Islet of Langerhans (tissue), 1 donor: ENCODE measurements around the gene YRDC.

Source experiments
- FAIRE-seq: peaks from one replicate; lab custom pipeline; 2011; peaks lifted over from hg19 to GRCh38; lab: Jason Lieb, UNC

YRDC gene

GRCh38 chr1:37807555-37808368 lies at the start of gene YRDC, which contains the start of gene C1orf122:
Gene YRDC, minus strand, starts transcription at chr1:37808208. Its CDS starts 28 bp downstream, at chr1:37808180.
Gene C1orf122, plus strand, starts transcription at chr1:37807790. Its CDS starts 615 bp downstream, at chr1:37808405.
- no peak for FAIRE-seq

DNA sequence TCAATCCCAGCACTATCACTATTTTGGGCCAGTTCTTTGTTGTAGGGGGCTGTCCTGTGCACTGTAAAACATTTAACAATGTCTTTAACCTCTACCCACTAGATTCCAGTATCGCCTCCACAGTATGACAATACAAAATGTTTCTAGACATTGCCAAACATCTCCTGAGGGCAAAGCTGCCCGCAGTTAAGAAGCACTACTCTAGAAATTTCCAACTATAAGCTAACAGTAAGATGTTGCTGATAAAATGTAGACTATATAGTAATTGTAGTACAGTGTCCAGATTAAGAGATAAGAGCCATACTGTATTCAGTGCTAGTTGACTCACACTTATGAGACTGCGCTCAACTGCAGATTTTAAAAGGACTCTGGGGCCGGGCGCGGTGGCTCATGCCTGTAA lies 46.4 kb upstream of the YRDC start:
- FAIRE-seq: no peak

- no peak for FAIRE-seq
Observed at GRCh38 chr1:37853157-37853556, 45.1 kb upstream of the YRDC start.

- FAIRE-seq: no peak
Observed at GRCh38 chr1:37851782-37852210, 43.8 kb upstream of the YRDC start.

DNA sequence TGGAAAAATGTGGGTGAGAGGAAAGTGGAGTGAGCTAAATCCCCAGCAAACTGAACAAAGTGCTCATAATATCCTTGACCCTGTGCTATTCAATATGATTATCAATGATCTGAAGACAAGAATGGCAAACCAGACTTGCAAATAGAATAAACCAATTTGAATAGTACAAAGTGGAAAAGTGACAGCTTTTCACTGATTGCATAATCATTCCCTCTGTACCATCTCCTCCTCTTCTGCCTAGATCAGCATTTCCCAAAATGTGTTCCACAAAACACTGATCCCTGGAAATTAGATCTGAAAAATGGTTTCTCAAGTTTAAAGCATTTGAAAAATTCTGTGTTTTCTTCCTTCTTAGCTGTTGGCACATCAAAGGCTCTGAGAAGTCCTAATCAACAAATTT lies 43.3 kb upstream of the YRDC start:
- FAIRE-seq: no peak

GRCh38 chr1:37850352-37850955 lies 42.4 kb upstream of the YRDC start:
- FAIRE-seq: no peak

DNA sequence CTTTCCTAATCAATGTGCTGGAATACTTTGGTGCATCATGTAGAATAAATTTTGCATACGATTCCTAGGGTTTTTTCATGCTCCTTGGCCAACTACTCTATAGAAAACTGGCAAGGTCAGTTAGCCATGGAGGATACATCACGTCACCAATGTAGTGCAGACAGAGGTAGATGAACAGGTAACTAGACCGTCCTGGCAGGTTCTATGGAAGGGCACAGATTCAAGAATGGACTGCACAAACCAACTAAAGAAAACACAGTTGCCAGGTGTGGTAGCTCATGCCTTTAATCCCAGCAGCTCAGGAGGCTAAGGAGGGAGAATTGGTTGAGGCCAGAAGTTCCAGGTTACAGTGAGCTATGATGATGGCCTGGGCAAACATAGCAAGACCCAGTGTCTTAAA lies 41.5 kb upstream of the YRDC start:
- FAIRE-seq: no peak

GRCh38 chr1:37846647-37847339 lies 38.8 kb upstream of the YRDC start:
- FAIRE-seq: no peak

DNA sequence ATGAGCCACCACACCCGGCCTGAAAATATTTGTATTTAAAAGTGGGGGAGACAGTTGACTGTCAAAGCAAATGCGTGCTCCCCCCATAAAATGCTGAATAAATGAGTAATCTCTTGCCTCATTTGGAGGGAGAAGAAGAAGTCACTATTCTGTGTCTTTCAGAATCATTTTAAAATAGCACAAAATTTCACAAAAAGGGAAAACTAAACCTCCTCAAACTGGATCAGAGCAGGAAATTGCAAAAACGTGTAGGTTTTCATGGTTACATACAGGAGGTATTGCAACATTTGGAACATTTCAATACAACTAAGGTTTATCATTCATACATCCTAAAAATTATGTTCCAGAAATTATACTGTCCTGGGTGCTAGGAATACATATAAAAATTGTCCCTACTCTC lies 37.8 kb upstream of the YRDC start:
- FAIRE-seq: no peak

DNA sequence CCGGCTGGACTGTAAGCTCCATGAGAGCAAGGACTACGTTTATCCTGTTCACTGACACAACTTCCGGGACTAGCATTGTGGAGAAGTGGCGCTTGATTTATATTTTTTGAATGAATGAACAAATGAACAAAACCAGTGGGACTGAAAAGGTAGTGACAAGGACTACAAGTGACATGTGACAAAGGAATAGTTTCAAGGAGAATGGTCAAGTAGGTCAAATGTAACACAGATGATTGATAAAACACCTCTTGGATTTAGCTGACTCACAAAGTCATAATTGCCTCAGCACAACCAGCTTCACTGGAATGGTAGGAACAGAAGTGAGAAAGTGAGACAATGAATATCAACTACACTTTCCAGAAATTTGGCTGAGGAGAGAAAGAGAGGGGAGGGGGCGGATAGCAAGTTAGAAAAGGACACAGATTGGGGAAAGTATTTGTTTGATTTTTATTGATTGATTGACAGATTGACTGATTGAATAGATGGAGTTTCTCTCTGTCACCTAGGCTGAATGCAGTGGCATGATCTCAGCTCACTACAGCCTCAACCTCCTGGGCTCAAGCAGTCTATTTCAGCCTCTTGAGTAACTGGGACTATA lies 37.1 kb upstream of the YRDC start:
- no peak for FAIRE-seq

DNA sequence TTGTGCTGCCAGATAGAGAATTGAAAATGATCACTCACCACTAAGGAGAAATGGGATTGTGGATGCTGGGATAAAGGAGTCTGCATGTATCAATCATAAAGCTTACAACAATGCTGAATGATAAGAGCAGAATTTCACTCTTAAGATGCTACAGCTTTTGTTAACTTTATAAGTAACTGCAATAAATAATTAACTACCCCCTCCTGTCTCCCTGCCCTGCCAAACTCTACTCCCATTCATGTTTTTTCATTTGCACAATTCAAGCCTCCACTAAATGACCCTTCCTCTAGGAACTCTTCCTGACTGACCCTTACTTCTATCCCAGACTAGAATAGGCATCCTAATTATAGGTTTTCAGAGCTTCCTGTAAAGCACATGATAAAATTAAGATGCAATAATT lies 36.5 kb upstream of the YRDC start:
- FAIRE-seq: no peak

DNA sequence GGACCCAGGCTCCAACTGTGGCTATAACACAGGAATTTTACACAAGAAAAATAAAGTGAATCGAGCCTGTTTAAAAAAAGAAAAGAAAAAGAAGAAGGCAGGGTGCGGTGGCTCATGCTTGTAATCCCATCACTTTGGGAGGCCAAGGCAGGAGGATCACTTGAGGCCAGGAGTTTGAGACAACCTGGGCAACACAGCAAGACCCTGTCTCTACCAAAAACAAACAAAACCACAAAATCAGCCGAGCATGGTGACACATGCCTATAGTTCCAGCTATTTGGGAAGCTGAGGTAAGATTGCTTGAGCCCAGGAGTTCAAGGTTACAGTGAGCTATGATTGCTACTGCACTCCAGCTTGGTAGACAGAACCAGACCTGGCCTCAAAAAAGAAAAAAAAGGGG lies 33.6 kb upstream of the YRDC start:
- FAIRE-seq: no peak

- FAIRE-seq: no peak
Observed at GRCh38 chr1:37840711-37841110, 32.7 kb upstream of the YRDC start.

DNA sequence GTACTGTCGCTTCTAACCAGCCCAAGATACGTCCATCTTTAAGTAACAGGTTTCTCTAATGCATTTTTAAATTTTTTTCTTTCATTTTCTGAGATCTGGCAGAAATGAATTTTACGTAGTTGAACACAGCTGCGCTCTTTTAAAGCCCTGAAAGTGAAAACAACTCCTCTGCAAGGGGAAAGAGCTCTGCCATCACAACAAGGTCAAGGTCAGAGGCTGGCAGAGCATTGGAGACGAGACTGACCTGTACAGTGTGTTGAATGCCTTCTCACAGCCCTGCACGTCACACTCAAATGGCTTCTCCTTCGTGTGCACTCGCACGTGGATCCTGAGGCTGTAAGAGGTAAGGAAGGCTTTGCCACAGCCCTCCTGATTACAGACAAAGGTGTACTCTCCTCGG lies 31.7 kb upstream of the YRDC start:
- FAIRE-seq: no peak

GRCh38 chr1:37836788-37837187 lies 28.8 kb upstream of the YRDC start:
- no peak for FAIRE-seq

DNA sequence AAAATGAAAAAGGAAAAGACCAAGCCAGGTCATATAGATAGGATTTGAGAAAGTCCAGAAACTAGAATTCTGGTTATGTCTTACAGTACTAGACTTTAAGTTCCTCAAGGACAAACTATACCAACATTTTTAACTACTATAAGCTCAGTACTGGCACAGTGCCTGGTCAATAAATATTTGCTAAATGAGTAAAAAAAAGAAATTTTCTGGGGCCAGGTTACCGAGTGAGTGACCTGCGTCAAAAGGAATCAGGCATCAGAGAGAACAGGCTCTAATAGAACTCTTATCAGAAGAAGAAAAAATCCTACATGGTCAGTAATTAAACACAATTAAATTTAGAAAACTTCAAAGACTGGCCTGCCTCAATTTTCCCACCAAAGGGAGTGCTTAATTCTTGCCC lies 23.8 kb upstream of the YRDC start:
- peak; percentile 13 for FAIRE-seq

DNA sequence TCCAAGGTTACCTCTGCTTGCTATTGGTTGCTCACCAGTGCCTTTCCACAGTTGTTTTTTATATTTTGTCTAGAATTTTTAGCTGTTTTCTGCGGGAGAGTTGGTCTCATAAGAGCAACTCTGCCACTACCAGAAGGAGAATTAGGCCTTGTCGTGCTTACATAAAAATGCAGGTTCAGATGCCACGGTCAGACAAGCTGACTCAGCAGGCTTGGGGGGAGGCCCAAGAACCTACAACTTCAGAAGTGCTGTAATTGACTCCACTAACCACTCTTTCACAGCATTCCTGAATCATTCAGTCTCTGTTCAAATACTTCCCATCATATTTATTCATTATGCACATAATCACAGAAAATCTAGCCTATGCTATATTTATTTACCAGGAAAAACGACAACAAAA lies 23.1 kb upstream of the YRDC start:
- no peak for FAIRE-seq

DNA sequence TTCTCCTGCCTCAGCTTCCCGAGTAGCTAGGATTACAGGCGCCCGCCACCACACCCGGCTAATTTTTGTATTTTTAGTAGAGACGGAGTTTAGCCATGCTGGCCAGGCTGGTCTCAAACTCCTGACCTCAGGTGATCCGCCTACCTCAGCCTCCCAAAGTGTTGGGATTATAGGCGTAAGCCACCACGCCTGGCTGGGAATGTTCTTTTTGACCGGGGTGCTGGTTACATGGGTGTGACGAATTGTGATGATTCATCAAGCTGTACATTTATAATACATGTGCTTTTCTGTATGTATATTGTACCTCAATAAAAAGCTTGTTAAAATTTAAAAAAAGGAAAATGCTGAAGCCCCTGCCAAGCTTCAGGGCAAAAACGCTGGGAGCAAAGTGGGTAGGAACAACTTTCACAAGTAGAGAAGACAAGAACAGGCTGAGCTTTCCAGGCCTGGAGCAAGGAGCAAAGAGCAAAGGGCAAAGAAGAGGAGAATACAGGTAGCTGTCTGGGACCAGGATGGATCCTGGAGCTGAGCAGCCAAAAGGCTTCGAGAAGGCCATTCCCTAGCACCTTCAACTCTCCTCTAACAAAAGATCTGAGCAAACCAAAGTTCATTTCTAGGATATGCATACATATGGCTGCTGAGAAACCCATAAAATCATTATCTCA lies 20.5 kb upstream of the YRDC start:
- no peak for FAIRE-seq

DNA sequence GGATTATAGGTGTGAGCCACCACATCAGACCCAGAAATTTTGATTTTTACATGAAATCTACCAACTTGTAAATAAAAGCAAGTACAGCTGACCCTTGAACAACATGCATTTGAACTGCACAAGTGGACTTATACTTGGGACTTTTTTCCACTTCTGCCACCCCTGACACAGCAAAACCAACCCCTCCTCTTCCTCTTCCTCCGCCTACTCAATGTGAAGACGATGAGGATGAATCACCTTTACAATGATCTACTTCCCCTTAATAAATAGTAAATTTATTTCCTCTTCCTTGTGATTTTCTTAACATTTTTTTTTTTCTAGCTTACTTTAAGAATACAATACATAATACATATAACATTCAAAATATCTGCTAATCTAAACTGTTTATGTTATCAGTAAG lies 17.5 kb upstream of the YRDC start:
- FAIRE-seq: no peak

GRCh38 chr1:37824001-37824400 lies 16.0 kb upstream of the YRDC start:
- FAIRE-seq: no peak

- FAIRE-seq: no peak
Observed at GRCh38 chr1:37822906-37823815, 15.2 kb upstream of the YRDC start.
